K562 (cell line): ENCODE measurements around the gene ZMYND19. TPM values are rescaled to one million over a fixed set of nuclear protein-coding genes. Genes with fewer than 3 reads are reported as not detected.

Source experiments
- ATAC-seq: fragments of 200-7000 bp; cut with Tn5 transposase; 3 replicates; pipeline ENCODE4 v1.9.1; 2020; ENCODE audit warnings: moderate library complexity
- BruUV-seq: library from RNA; stranded (reverse); fragments of 400-500 nt; replicated peaks from 2 replicates; lab custom pipeline; 2021; lab: Mats Ljungman, UMichigan
- CTCF ChIA-PET: fragments of 300-600 bp; formaldehyde crosslinking; extraction: SDS; loops from one replicate; lab custom pipeline; 2021; ENCODE audit warnings: low intra/inter-chr PET ratio; lab: Yijun Ruan, JAX
- POLR2A ChIA-PET: fragments of 300-600, 350-650 bp; sonication (Branson Sonifier 250); formaldehyde crosslinking; extraction: SDS; loops from one replicate; lab custom pipeline; 2021; ENCODE audit warnings: antibody characterized with exemption, inconsistent platforms; lab: Yijun Ruan, JAX
- DNase-seq, 4 experiments: peaks; one replicate each; pipeline versions ENCODE4 v3.0.0 to v3.0.0-alpha.2; 2011 to 2018; ENCODE audit warnings: low spot score in 3 of 4, mixed read lengths in 3 of 4; ENCODE audit errors: extremely low read depth in 1 of 4
- FAIRE-seq: peaks from 2 replicates; lab custom pipeline; 2011; peaks lifted over from hg19 to GRCh38; lab: Jason Lieb, UNC
- H2AFZ ChIP-seq: 2 replicates; pipeline ENCODE4 v1.6.0; 2011; ENCODE audit warnings: low read depth, low read length, control low read depth, inconsistent platforms
- H3K27ac ChIP-seq: fragments of 200-600 bp; 3 replicates; pipeline ENCODE4 v1.8.0; 2011; ENCODE audit warnings: low read depth, mild to moderate bottlenecking, control low read depth, inconsistent platforms, low read length, moderate library complexity, mixed read lengths; ENCODE audit errors: extremely low read depth
- H3K27me3 ChIP-seq, 2 experiments: fragments of 300-600 bp in 1 of 2; 2 replicates in 1 of 2; 3 replicates in 1 of 2; pipeline versions ENCODE4 v1.6.0 to v1.8.0; 2011; ENCODE audit warnings: inconsistent platforms in 2 of 2, low read length in 2 of 2, mild to moderate bottlenecking in 1 of 2, mixed read lengths in 1 of 2, moderate library complexity in 1 of 2; ENCODE audit not compliant: control insufficient read depth in 2 of 2, insufficient read depth in 2 of 2
- H3K36me3 ChIP-seq: fragments of 300-600 bp; 3 replicates; pipeline ENCODE4 v1.8.0; 2011; ENCODE audit warnings: mild to moderate bottlenecking, low read length, inconsistent platforms; ENCODE audit not compliant: control insufficient read depth, insufficient read depth
- H3K4me1 ChIP-seq, 2 experiments: fragments of 200-600 bp in 1 of 2; replicated peaks in 1 of 2; 2 replicates in 1 of 2; 3 replicates in 1 of 2; pipeline versions ENCODE4 v1.5.1 to v1.8.0; 2011; ENCODE audit warnings: inconsistent platforms in 2 of 2, low read length in 2 of 2, mild to moderate bottlenecking in 1 of 2, mixed read lengths in 1 of 2, moderate library complexity in 1 of 2; ENCODE audit not compliant: control insufficient read depth in 2 of 2, insufficient read depth in 2 of 2
- H3K4me2 ChIP-seq: 2 replicates; pipeline ENCODE4 v1.6.1; 2011; ENCODE audit warnings: low read length, control low read depth, inconsistent platforms, mixed read lengths; ENCODE audit not compliant: insufficient read depth
- H3K4me3 ChIP-seq: fragments of 200-600 bp; sonication (generic), shearing (Covaris generic); 2 replicates; pipeline ENCODE4 v1.5.1; 2016; ENCODE audit warnings: control low read depth, inconsistent platforms
- H3K79me2 ChIP-seq: fragments of 200-600 bp; 3 replicates; pipeline ENCODE4 v1.8.0; 2011; ENCODE audit warnings: low read length, inconsistent platforms; ENCODE audit not compliant: control insufficient read depth, insufficient read depth
- H3K9ac ChIP-seq, 2 experiments: 2 replicates each; pipeline versions ENCODE4 v1.6.0 to v1.6.1; 2011; ENCODE audit warnings: low read depth in 2 of 2, low read length in 2 of 2, control low read depth in 1 of 2, inconsistent platforms in 1 of 2, mild to moderate bottlenecking in 1 of 2, mixed read lengths in 1 of 2; ENCODE audit not compliant: insufficient read depth in 1 of 2
- H3K9me1 ChIP-seq: one replicate; pipeline ENCODE4 v1.6.0; 2011; ENCODE audit warnings: inconsistent platforms, mild to moderate bottlenecking, low read length, moderate library complexity; ENCODE audit not compliant: control insufficient read depth, insufficient read depth
- H3K9me3 ChIP-seq: replicated peaks from 2 replicates; pipeline ENCODE4 v1.5.1; 2011; ENCODE audit warnings: low read depth, low read length, inconsistent platforms; ENCODE audit not compliant: control insufficient read depth, insufficient read depth
- H4K20me1 ChIP-seq: replicated peaks from 2 replicates; pipeline ENCODE4 v1.6.1; 2011; ENCODE audit warnings: low read length, inconsistent platforms, mixed read lengths; ENCODE audit not compliant: control insufficient read depth, insufficient read depth
- BCL6 ChIP-seq: fragments of 250-450 bp; sonication (Bioruptor Pico); IDR thresholded peaks from 2 replicates; pipeline ENCODE4 v1.4.0; 2020
- CHD7 ChIP-seq: fragments of 200-600 bp; sonication (generic); IDR thresholded peaks from one replicate; pipeline ENCODE4 v1.6.1; 2012; ENCODE audit warnings: mild to moderate bottlenecking, low read depth, low read length, inconsistent platforms
- CREB5 ChIP-seq: fragments of 250-450 bp; sonication (Bioruptor Pico); IDR thresholded peaks from 2 replicates; pipeline ENCODE4 v1.5.0; 2020; ENCODE audit warnings: mild to moderate bottlenecking
- MTA2 ChIP-seq: fragments of 450-650 bp; IDR thresholded peaks from 2 replicates; pipeline ENCODE4 v1.6.1; 2016; ENCODE audit warnings: low read depth
- PTBP1 ChIP-seq: fragments of 200-400 bp; formaldehyde crosslinking; IDR thresholded peaks from 2 replicates; pipeline ENCODE4 v1.6.1; 2017; ENCODE audit warnings: low read depth, low read length
- SOX6 ChIP-seq: fragments of 450-650 bp; IDR thresholded peaks from 2 replicates; pipeline ENCODE4 v1.6.1; 2014; ENCODE audit warnings: mild to moderate bottlenecking
- ZNF408 ChIP-seq: fragments of 250-450 bp; sonication (Bioruptor Pico); IDR thresholded peaks from 2 replicates; pipeline ENCODE4 v1.4.0; 2020; ENCODE audit warnings: low read depth, mild to moderate bottlenecking, moderate library complexity
- ZSCAN29 ChIP-seq: fragments of 450-650 bp; IDR thresholded peaks from 2 replicates; pipeline ENCODE4 v1.6.1; 2017
- WGBS: fragments of 100-300 bp; shearing (Covaris generic); methylation state at CpG from one replicate; pipeline ENCODE4 v1.1.6; 2016; ENCODE audit warnings: low coverage, mixed read lengths; ENCODE audit not compliant: insufficient coverage; ENCODE audit errors: missing lambda C conversion rate; 5-methylcytosine and 5-hydroxymethylcytosine counted together
- in situ Hi-C: fragments of 300-500 bp; cut with MboI; formaldehyde crosslinking; loops from 4 replicates; pipeline ENCODE4 v1.15.0; 2018; ENCODE audit warnings: inconsistent platforms, mixed read lengths
- intact Hi-C: fragments of 100-400 bp; cut with micrococcal nuclease; formaldehyde crosslinking; loops from 2 replicates; pipeline ENCODE4 v1.14.2; 2022
- polyA plus RNA-seq, 8 experiments: library from polyadenylated mRNA; depleted of rRNA in 4 of 8; stranded (reverse) in 5 of 8; unstranded in 3 of 8; fragments of >200 nt; fragmentation: Nextera tagmentation in 2 of 8; fragmentation: Illumina TruSeq in 1 of 8; extraction: Ambion mirVana in 2 of 8; extraction: Trizol in 1 of 8; gene quantifications; 2 replicates each; pipeline versions ENCODE4 v1.2.1 to v1.2.3, GENCODE V29; 2011 to 2014; ENCODE audit warnings: inconsistent platforms in 1 of 8, missing spikeins in 1 of 8
- total RNA-seq, 7 experiments: library from RNA; depleted of rRNA in 6 of 7; stranded (reverse); fragments of >200 nt in 6 of 7; fragmentation: Illumina TruSeq in 2 of 7; extraction: Trizol in 2 of 7; gene quantifications; 2 replicates each; pipeline versions ENCODE4 v1.2.1 to v1.2.3, GENCODE V29; 2011 to 2021; ENCODE audit warnings: low replicate concordance in 1 of 7

ZMYND19 gene
- total and polyA plus RNA-seq, 9 of the 15 experiments (the other 6 are each of a cell fraction or from before 2014, with no cell fraction given), result 1.0 to 86.7 (median 44.0) TPM

DNA sequence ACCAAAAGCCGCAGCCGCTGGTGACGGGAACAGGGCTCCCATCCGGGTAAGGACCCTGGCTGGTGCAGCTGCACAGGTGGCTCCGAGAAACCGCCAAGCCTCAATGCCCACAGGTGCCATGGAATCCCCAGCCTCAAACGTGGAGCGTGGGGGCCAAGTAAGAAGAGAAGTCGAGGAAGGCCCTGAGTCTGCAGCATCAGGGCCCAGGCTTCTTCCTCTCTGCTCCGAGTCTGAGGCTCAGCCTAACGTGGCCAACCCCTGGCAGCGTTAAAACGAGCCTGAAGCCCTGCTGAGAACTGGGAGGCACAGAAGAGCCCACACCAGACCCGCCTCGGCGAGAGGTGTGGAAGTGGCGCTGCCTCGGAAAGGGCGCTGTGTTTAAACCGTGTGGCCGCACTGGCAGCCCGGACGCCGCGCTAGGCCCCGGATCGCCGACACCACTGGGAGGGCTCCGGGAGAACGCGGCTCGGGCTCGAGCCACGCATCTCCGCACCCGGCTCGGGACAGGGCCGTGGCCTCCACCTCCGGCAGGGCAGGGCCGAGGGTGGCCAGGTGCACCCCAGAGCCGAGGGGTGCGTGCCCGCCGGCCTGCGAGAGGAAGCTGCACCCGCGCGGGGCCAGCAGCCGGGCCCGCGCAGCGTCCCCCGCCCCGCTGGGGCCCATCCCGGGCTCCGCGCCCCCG lies 730 bp downstream of the ZMYND19 start:
- ATAC-seq (peak; percentile 4), FAIRE-seq (peak; percentile 40), DNase-seq (peak in 1 of 4 experiments; percentile 66)
- Histone ChIP-seq H3K9me3 (no peaks in the 10 kb centered on the region), H3K36me3 (peaks cover 45% of the 10 kb centered on the region; the same call in 2 of the 3 replicates), H2AFZ (0 out of 2 replicates have a peak overlapping the region, but pooled peaks have one; percentile 6), H3K9me1 (no peaks in the 10 kb centered on the region), H4K20me1 (0 out of 2 replicates have a peak, but pooled peaks cover 19% of the 10 kb centered on the region), H3K4me3 (peak overlapping the region; percentile 73), H3K4me2 (peak overlapping the region; percentile 92), H3K4me1 (peaks cover 27 to 55% of the 10 kb centered on the region in 2 experiments; a peak in 4 of 5 replicates), H3K27me3 (no peaks in the 10 kb centered on the region), H3K79me2 (peaks cover 35% of the 10 kb centered on the region), H3K27ac (peak overlapping the region; percentile 76), H3K9ac (peak overlapping the region; percentile 82 to 99)
- in situ Hi-C loops (no loop called here), intact Hi-C loops (loop anchor here (10.0 kb wide), 1 partner anchor 85 kb away; no protein-coding TSS in a partner anchor)
- 8% methylated on average over 33 of the region's 58 CpGs for WGBS
- CTCF ChIA-PET, result no interaction called here
- BruUV-seq, result no TSS peak
- POLR2A ChIA-PET, result interaction anchor here (1.2 to 4.2 kb wide), 3 partner anchors 10 to 17 kb away, joined by 4 to 28 read pairs (median 6); partner anchors contain the start of gene DPH7
- no peak for TF ChIP-seq SOX6
- no peak for TF ChIP-seq MTA2
- no peak for TF ChIP-seq PTBP1
- TF ChIP-seq ZSCAN29, result no peak
- TF ChIP-seq CHD7, result no peak
- no peak for TF ChIP-seq ZNF408 (CRISPR knock-in tag)
- no peak for TF ChIP-seq CREB5 (CRISPR knock-in tag)
- no peak for TF ChIP-seq BCL6 (CRISPR knock-in tag)
